NCI-H2196 (cell line): ENCODE results near the gene MGST2.

ENCODE experiments used
- DNase-seq: peaks from one replicate; lab custom pipeline; 2025; ENCODE audit not compliant: unreplicated experiment; lab: John Stamatoyannopoulos, UW

The MGST2 gene

GRCh38 chr4:139643042-139643895, 22.4 kb upstream of the MGST2 start:
- no peak for DNase-seq

- DNase-seq, result no peak
Measured at GRCh38 chr4:139645458-139645857, 20.2 kb upstream of the MGST2 start.

- no peak for DNase-seq
Measured at GRCh38 chr4:139647184-139647583, 18.4 kb upstream of the MGST2 start.

- no peak for DNase-seq
Measured at GRCh38 chr4:139647952-139648351, 17.7 kb upstream of the MGST2 start.

DNA sequence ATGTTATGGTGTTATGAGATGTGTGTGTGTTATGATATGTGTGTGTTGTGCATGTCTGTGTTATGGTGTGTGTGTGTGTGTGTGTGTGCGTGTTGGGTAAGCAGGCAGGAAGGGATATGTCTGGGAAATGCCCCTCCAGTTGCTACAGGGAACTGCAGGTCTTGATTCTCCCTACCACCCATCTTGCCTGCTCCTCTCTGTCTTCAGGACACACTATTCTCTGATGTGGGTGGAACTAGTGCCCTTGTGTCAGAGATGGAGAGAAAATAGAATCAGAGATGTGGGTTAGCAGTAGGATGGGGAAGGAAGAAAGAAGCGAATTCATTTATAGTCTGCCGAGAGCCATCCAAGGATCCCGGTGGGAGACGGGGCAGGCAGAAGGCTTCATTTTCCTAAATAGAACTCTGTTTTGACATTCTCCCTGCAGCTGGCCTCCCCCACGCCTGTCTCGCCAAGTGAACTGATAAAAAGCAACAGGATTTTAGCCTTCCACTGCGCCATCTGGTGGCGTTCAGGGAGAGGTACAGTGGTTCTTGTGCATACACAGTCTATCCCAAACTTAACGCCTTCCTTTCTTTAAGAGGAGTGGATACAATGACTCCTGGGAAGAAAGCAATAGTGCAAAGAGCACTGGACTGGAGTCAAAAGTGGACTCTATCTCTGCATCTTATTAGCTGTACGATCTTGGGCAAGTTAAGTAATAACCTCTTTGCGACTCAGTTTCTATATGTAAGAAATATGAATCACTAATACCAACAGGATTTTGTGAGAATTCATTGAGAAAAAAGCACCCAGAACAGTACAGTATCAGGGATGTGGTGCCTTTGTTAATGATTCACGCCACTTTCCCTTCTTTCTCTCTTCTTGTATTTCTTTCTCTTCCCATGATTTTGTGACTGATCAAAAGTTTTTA, 14.1 kb upstream of the MGST2 start:
- DNase-seq, result peak; percentile 66

DNA sequence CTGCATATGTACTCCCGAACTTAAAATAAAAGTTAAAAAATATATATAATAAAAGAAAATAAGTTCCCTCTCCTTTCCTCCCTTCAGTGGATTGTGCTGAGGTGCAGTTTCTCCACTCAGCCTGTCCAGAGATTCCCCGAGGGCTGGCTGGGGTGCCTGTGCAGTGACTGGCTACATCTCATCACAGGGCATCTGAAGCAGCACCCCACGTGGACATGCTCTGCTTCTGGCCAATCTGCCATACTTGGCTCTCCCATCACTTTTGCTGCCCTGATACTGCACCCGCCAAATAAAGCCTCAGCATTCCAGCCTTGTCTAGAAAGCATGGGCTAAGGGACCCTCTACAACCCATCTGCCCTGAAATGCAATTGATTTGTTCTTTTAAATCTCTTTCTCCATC, 11.1 kb upstream of the MGST2 start:
- no peak for DNase-seq

GRCh38 chr4:139655116-139655515, 10.5 kb upstream of the MGST2 start:
- peak; percentile 49 for DNase-seq

GRCh38 chr4:139656614-139657486, 8.8 kb upstream of the MGST2 start:
- peak; percentile 76 for DNase-seq

DNA sequence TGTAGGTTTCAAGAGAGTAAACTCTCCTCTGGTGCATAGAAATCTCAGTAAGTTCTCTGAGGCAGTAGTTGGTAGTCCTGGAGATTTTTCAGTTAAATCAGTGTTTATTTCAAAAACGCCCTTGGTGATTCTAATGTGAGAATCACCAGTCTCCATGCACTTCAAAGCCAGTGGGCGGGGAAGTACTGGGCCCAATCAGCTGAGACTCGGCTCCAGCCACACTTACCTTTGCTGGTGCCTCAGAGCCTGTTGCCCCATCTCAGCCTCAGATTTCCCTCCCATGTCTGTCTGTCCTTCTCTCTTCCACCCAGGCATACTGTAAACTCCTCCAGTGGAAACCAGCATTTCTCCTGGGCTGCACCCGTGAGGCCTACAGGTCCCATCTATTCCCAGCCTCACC, 7.4 kb upstream of the MGST2 start:
- no peak for DNase-seq

GRCh38 chr4:139658586-139659382, 6.8 kb upstream of the MGST2 start:
- DNase-seq, result no peak

- no peak for DNase-seq
Measured at GRCh38 chr4:139659735-139660424, 5.7 kb upstream of the MGST2 start.

GRCh38 chr4:139660568-139661043, 5.0 kb upstream of the MGST2 start:
- no peak for DNase-seq

DNA sequence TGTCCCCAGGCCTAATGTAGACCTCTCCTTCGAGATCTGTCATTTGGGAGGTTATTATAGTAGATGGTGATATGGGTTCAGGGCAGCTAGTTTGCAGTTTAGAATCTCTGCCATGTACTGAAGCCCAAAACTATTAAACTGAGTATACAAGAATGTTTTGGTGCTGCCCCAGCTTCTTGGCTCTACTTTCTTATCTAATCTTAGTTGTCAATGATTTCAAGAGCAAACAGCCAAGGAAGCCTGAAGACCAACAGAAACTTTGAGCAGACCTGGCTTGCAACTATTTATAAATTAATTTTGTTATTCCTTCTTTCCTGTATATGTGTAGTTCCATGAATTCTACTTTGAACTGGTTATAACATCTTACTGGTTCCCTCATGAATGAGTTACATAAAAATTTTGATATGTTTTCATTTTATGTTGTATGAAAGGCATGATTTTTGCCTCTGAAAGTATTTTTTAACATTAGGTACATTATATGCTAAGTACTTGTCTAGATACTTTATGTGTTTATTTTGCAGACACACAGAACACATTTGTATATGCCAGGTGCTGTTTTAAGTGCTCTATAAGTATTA, 2.0 kb upstream of the MGST2 start:
- DNase-seq, result no peak

- DNase-seq, result no peak
Measured at GRCh38 chr4:139664442-139664841, 1.2 kb upstream of the MGST2 start.

DNA sequence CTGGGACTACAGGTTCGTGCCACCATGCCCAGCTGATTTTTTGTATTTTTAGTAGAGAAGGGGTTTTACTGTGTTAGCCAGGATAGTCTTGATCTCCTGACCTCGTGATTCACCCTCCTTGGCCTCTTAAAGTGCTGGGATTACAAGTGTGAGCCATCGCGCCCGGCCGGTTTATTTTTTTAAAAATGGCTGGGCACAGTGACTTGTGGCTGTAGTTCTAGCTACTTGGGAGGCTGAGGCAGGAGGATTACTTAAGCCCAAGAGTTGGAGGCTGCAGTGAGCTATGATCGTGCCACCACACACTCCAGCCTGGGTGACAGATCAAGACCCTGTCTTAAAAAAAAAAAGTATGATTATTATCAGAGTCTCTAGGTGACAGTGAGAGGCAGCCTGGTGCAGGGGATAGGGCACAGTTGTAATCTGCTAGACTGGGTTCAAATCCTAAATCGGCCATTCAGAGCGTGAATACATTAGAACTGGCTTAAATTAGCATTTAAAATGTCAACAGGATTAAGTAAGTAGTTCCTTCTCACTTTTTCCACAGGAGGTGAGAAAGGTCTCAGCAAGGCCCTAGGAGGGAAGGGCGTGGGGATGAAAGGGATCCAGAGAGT, 435 bp upstream of the MGST2 start:
- no peak for DNase-seq

- DNase-seq, result peak; percentile 47
Measured at GRCh38 chr4:139666735-139667281, 1.2 kb downstream of the MGST2 start.

DNA sequence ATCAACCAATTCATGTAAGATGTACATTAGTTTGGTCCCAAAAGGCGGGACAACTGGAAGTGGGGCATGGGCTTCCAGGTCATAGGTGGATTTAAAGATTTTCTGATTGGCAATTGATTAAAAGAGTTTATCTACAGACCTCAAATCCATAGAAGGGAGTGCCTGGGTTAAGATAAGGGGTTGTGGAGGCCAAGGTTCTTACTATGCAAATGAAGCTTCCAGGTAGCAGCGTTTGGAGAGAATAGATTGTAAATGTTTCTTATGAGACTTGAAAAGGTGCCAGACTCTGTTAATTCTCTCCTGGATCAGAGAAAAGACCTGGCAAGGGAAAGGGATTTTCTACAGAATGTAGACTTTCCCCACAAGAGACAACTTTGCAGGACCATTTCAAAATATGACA, 2.4 kb downstream of the MGST2 start:
- no peak for DNase-seq

DNA sequence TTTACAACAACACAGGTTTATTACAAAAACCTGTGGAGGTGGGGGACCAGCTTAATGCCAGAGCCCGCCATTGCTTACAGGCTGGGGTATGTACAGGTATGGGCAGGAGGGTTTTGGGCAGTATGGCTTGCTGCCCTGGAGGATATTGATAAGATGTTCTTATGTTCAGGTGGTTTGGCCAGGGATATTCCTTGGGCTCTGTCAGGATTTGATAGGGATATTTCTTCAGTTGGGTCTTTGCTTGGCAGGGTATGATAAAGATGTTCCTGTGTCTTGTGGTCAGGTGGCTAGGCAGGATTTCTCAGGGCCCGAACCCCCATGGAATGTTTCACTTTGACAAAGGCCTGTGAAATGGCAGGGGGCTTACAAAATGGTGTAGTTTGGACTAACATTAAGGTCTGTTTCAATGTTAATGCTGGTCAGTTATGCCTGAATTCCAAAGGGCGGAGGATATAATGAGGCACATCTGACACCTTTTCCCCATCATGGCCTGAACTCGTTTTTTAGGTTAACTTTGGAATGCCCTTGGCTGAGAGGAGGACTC, 3.1 kb downstream of the MGST2 start:
- no peak for DNase-seq
